ENCODE measurements around the gene CLIP1. TPM values are rescaled to one million over a fixed set of nuclear protein-coding genes. Genes with fewer than 3 reads are reported as not detected.

Gene CLIP1
- total and polyA plus RNA-seq, 2 of the 13 experiments (the other 11 are each of a cell fraction or from before 2014, with no cell fraction given), result 28.9 to 43.7 TPM

- TF ChIP-seq GMEB1 (CRISPR knock-in tag; IDR thresholded peaks at IDR 0.05; ENCODE audit: borderline replicate concordance), result peak; percentile 100
- peak; percentile 87 for TF ChIP-seq GABPA (IDR thresholded peaks at IDR 0.05; ENCODE audit: low read depth, low read length)
- peak; percentile 96 for TF ChIP-seq GABPA (CRISPR knock-in tag; IDR thresholded peaks at IDR 0.05; ENCODE audit: low read depth)
- peak; percentile 45; the same call in 1 of the 2 replicates for TF ChIP-seq ZNF770 (CRISPR knock-in tag; IDR thresholded peaks at IDR 0.05)
- TF ChIP-seq YEATS4 (CRISPR knock-in tag; IDR thresholded peaks at IDR 0.05; ENCODE audit: borderline replicate concordance), result peak; percentile 89; the same call in 1 of the 2 replicates
- 0 out of 2 replicates have a peak, but pooled peaks have one; percentile 11 for TF ChIP-seq CSRNP2 (CRISPR knock-in tag; conservative IDR thresholded peaks at IDR 0.05; ENCODE audit: low read depth)
- TF ChIP-seq ZNF263 (CRISPR knock-in tag; IDR thresholded peaks at IDR 0.05), result peak; percentile 87
- no peak; the same call in 1 of the 2 replicates for TF ChIP-seq ZBTB20 (CRISPR knock-in tag; IDR thresholded peaks at IDR 0.05; ENCODE audit: borderline replicate concordance, low read depth)
- TF ChIP-seq ZNF629 (CRISPR knock-in tag; conservative IDR thresholded peaks at IDR 0.05), result no peak
- TF ChIP-seq CREM (IDR thresholded peaks at IDR 0.05), result peak; percentile 93
- TF ChIP-seq CREM (CRISPR knock-in tag; IDR thresholded peaks at IDR 0.05), result peak; percentile 47; the same call in 1 of the 2 replicates
- TF ChIP-seq MAX (IDR thresholded peaks at IDR 0.05), result peak; percentile 25
- 0 out of 2 replicates have a peak, but pooled peaks have one; percentile 11 for TF ChIP-seq BCL3 (CRISPR knock-in tag; IDR thresholded peaks at IDR 0.05)
- 0 out of 2 replicates have a peak, but pooled peaks have one; percentile 21 for TF ChIP-seq ZBTB33 (CRISPR knock-in tag; IDR thresholded peaks at IDR 0.05)
- no peak for TF ChIP-seq ZNF512B (CRISPR knock-in tag; IDR thresholded peaks at IDR 0.05; ENCODE audit: borderline replicate concordance)
- TF ChIP-seq NKX3-1 (CRISPR knock-in tag; IDR thresholded peaks at IDR 0.05), result no peak; the same call in 1 of the 2 replicates
Measured at GRCh38 chr12:122225683-122226365, 196.6 kb downstream of the CLIP1 start, which contains the start of gene DIABLO (continued).
